Measurements from ENCODE around the gene RNF40. TPM values are rescaled to one million over a fixed set of nuclear protein-coding genes. Genes with fewer than 3 reads are reported as not detected.

RNF40 gene
- total and polyA plus RNA-seq, 2 of the 8 experiments (the other 6 are each of a cell fraction or from before 2014, with no cell fraction given) = 38.5 to 68.7 TPM

- Histone ChIP-seq H3K23ac (ENCODE audit: insufficient read length) (no peak overlapping the region), H3K4me2 (ENCODE audit: insufficient read depth in 1 of 2, low read depth in 2 of 2, low read length in 2 of 2) (no peak overlapping the region), H3K79me1 (ENCODE audit: low read depth, low read length) (peaks cover 3% of the 10 kb centered on the region; the same call in 1 of the 2 replicates), H3K14ac (ENCODE audit: insufficient read length) (no peak overlapping the region), H3K9me3 (ENCODE audit: insufficient read depth in 2 of 2, low read depth in 1 of 2, low read length in 1 of 2) (no peaks in the 10 kb centered on the region), H3K4me1 (replicated peaks in 1 of 4; ENCODE audit: control insufficient read depth in 3 of 4, insufficient read depth in 4 of 4, low read length in 3 of 4) (peaks cover 0 to 5% (median 2%) of the 10 kb centered on the region in 4 experiments; a peak in 3 of 7 replicates), H4K8ac (ENCODE audit: extremely low read depth, insufficient read depth, low read length) (no peak overlapping the region; the same call in 1 of the 2 replicates), H2AK5ac (ENCODE audit: low read depth, low read length) (no peak overlapping the region), H2BK5ac (ENCODE audit: low read depth, low read length) (no peak overlapping the region), H4K5ac (ENCODE audit: insufficient read length, low read depth, low read length) (no peak overlapping the region), H2BK120ac (replicated peaks; ENCODE audit: low read depth, low read length) (no peak overlapping the region), H3K79me2 (ENCODE audit: control insufficient read depth in 1 of 2, insufficient read depth in 2 of 2, low read length in 2 of 2) (no peaks in the 10 kb centered on the region), H2BK15ac (ENCODE audit: low read length) (no peak overlapping the region), H4K91ac (replicated peaks; ENCODE audit: insufficient read length, low read length) (no peak overlapping the region), H3K4ac (replicated peaks; ENCODE audit: insufficient read length, low read depth, low read length) (no peak overlapping the region), H2BK20ac (ENCODE audit: low read length) (no peak overlapping the region), H2AFZ (ENCODE audit: low read length) (no peak overlapping the region), H4K20me1 (replicated peaks in 1 of 2; ENCODE audit: control insufficient read depth in 1 of 2, insufficient read depth in 2 of 2, low read length in 2 of 2) (peaks cover 0 to 10% of the 10 kb centered on the region in 2 experiments), H2BK12ac (ENCODE audit: low read depth, low read length) (no peak overlapping the region), H3K27me3 (replicated peaks in 1 of 4; ENCODE audit: control insufficient read depth in 3 of 4, extremely low read depth in 1 of 4, insufficient read depth in 3 of 4, low read length in 3 of 4) (no peaks in the 10 kb centered on the region), H3K4me3 (ENCODE audit: extremely low read depth in 1 of 4, insufficient read depth in 2 of 4, low read depth in 3 of 4, low read length in 4 of 4) (no peak overlapping the region), H3K27ac (ENCODE audit: low read depth, low read length) (no peak overlapping the region), H3K23me2 (ENCODE audit: low read depth, low read length) (peaks cover 8% of the 10 kb centered on the region), H3K9ac (replicated peaks in 1 of 4; ENCODE audit: extremely low read depth in 1 of 4, low read depth in 3 of 4, low read length in 3 of 4) (no peak overlapping the region), H3K56ac (replicated peaks; ENCODE audit: insufficient read length, low read depth, low read length) (no peak overlapping the region), H3K18ac (ENCODE audit: extremely low read depth, low read length) (no peak overlapping the region), H3K36me3 (ENCODE audit: control insufficient read depth in 2 of 4, insufficient read depth in 4 of 4, low read length in 3 of 4) (peaks cover 0 to 23% (median 12%) of the 10 kb centered on the region in 4 experiments; a peak in 5 of 8 replicates)
- POLR2A ChIA-PET (ENCODE audit: partially characterized antibody) = interaction anchor here (0.7 to 9.0 kb wide), 8 partner anchors 6 to 37 kb away, joined by 3 to 92 read pairs (median 4); partner anchors contain the start of gene PHKG2
- CTCF ChIA-PET (ENCODE audit: partially characterized antibody) = interaction anchor here (0.7 kb wide), 1 partner anchor 179 kb away, joined by 3 read pairs; no protein-coding TSS in a partner anchor
- no peak for FAIRE-seq
- 93% methylated on average over 13 of the region's 13 CpGs; no CpG with 5 or more reads in 1 of the 2 experiments for WGBS, 2 experiments (ENCODE audit: extremely low coverage in 1 of 2, insufficient coverage in 1 of 2, insufficient read length in 1 of 2, insufficient replicate concordance in 2 of 2, low coverage in 1 of 2, low lambda C conversion rate in 2 of 2, missing lambda C conversion rate in 1 of 2)
- no peak for DNase-seq (ENCODE audit: low read depth in 1 of 2, low spot score in 2 of 2)
- TF ChIP-seq POLR2A (IDR thresholded peaks at IDR 0.05; ENCODE audit: control extremely low read depth in 1 of 2, low read depth in 2 of 2, low read length in 2 of 2) (no peak), FOSL1 (IDR thresholded peaks at IDR 0.05; ENCODE audit: insufficient read depth, low read depth, low read length) (no peak), JUN (IDR thresholded peaks at IDR 0.05; ENCODE audit: low read depth, low read length) (no peak), CREB1 (IDR thresholded peaks at IDR 0.05) (no peak), USF2 (IDR thresholded peaks at IDR 0.05; ENCODE audit: low read length) (no peak), CTBP2 (IDR thresholded peaks at IDR 0.05; ENCODE audit: borderline replicate concordance, insufficient read depth, insufficient read length, low read length) (no peak), RBBP5 (IDR thresholded peaks at IDR 0.05; ENCODE audit: borderline replicate concordance, low read depth, low read length) (no peak), CTCF (IDR thresholded peaks at IDR 0.05; ENCODE audit: control extremely low read depth in 1 of 3, insufficient read depth in 1 of 3, low read depth in 1 of 3, low read length in 3 of 3) (no peak), SAP30 (IDR thresholded peaks at IDR 0.05; ENCODE audit: insufficient read depth, insufficient replicate concordance, low read length) (no peak), POU5F1 (IDR thresholded peaks at IDR 0.05; ENCODE audit: low read depth, low read length) (no peak)
Measured at GRCh38 chr16:30756781-30757100, 5.4 kb upstream of the RNF40 start.

Measured in H1 (cell line).